Thymus (tissue), 11 donors: ENCODE data around the gene SPATA2. TPM values are rescaled to one million over a fixed set of nuclear protein-coding genes. Genes with fewer than 3 reads are reported as not detected.

Experiments used
- DNase-seq, 9 donors: peaks; one replicate each; pipeline ENCODE4 v3.0.0-alpha.2; 2013; ENCODE audit warnings: low spot score in 9 of 9, low read depth in 6 of 9, missing footprints in 1 of 9
- H3K27ac ChIP-seq, 2 donors: one replicate each; pipeline ENCODE4 v1.5.1; 2013; ENCODE audit warnings: control low read depth in 1 of 2, low read depth in 1 of 2, low read length in 1 of 2, mild to moderate bottlenecking in 1 of 2, moderate library complexity in 1 of 2
- H3K27me3 ChIP-seq, 2 donors: one replicate each; pipeline ENCODE4 v1.5.1; 2013; ENCODE audit warnings: low read length in 1 of 2; ENCODE audit not compliant: control insufficient read depth in 2 of 2, insufficient read depth in 1 of 2
- H3K36me3 ChIP-seq, 2 donors: one replicate each; pipeline ENCODE4 v1.5.1; 2013; ENCODE audit warnings: low read length in 1 of 2, mild to moderate bottlenecking in 1 of 2, moderate library complexity in 1 of 2; ENCODE audit not compliant: control insufficient read depth in 2 of 2, insufficient read depth in 2 of 2
- H3K4me1 ChIP-seq, 2 donors: one replicate each; pipeline ENCODE4 v1.5.1; 2013; ENCODE audit warnings: low read length in 2 of 2; ENCODE audit not compliant: control insufficient read depth in 2 of 2, insufficient read depth in 2 of 2
- H3K4me3 ChIP-seq, 2 donors: one replicate each; pipeline ENCODE4 v1.5.1; 2013; ENCODE audit warnings: low read length in 2 of 2, control low read depth in 1 of 2, mild to moderate bottlenecking in 1 of 2
- H3K9me3 ChIP-seq, 2 donors: one replicate each; pipeline ENCODE4 v1.5.1; 2013; ENCODE audit warnings: low read length in 1 of 2, mild to moderate bottlenecking in 1 of 2; ENCODE audit not compliant: control insufficient read depth in 2 of 2, insufficient read depth in 1 of 2
- WGBS: extraction: QIAGEN DNeasy Blood & Tissue Kit; methylation state at CpG from one replicate; pipeline ENCODE4 v1.1.7; 2013; 5-methylcytosine and 5-hydroxymethylcytosine counted together
- polyA plus RNA-seq: library from polyadenylated mRNA; stranded (reverse); fragments of 200-250 nt; gene quantifications from one replicate; pipeline ENCODE4 v1.2.3, GENCODE V29; 2013
- total RNA-seq: library from RNA; stranded (reverse); fragments of 120-200 nt; gene quantifications from one replicate; pipeline ENCODE4 v1.2.4, GENCODE V29; 2013
- donor health status: healthy.

The SPATA2 gene
- total and polyA plus RNA-seq, 2 donors: 1.7 to 3.3 TPM

- Histone ChIP-seq H3K4me1 (no peaks in the 10 kb centered on the region), H3K9me3 (no peaks in the 10 kb centered on the region), H3K4me3 (no peak overlapping the region), H3K36me3 (peaks cover 79% of the 10 kb centered on the region in 2 donors), H3K27me3 (no peaks in the 10 kb centered on the region), H3K27ac (no peak overlapping the region)
- 96% methylated on average over 11 of the region's 11 CpGs for WGBS
- DNase-seq: no peak
These were observed 33.6 kb upstream of the SPATA2 start for GRCh38 chr20:49948809-49949507.

GRCh38 chr20:49948178-49948577 is 32.8 kb upstream of the SPATA2 start:
- Histone ChIP-seq H3K4me3 (no peak overlapping the region), H3K27me3 (no peaks in the 10 kb centered on the region), H3K4me1 (no peaks in the 10 kb centered on the region), H3K36me3 (peaks cover 73 to 75% of the 10 kb centered on the region in 2 donors), H3K27ac (no peak overlapping the region), H3K9me3 (no peaks in the 10 kb centered on the region)
- DNase-seq: no peak
- WGBS: 97% methylated on average over 3 of the region's 3 CpGs

GRCh38 chr20:49945701-49946477 is 30.6 kb upstream of the SPATA2 start:
- 98% methylated on average over 10 of the region's 10 CpGs for WGBS
- DNase-seq: no peak
- Histone ChIP-seq H3K4me3 (no peak overlapping the region), H3K27me3 (no peaks in the 10 kb centered on the region), H3K36me3 (peaks cover 72 to 73% of the 10 kb centered on the region in 2 donors), H3K9me3 (no peaks in the 10 kb centered on the region), H3K27ac (no peak overlapping the region), H3K4me1 (no peaks in the 10 kb centered on the region)

DNA sequence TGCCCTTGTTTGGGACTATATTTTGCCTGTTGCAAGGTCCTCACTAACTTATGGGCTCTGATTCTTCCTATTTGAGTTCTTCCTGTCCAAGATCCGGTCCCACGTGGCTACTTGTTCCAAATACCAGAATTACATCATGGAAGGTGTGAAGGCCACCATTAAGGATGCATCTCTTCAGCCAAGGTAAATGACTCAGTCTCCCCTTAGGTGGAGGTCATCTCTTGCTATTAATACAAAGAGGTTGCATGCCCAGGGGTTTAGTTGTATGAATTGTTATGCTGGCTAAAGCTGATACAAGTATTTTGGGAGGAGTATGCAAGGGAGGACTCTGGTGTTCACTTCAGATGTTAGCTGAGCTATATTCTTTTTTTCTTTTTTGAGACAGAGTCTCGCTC is 30.0 kb upstream of the SPATA2 start:
- no peaks in the 10 kb centered on the region for H3K27me3 ChIP-seq

GRCh38 chr20:49942942-49943341 is 27.6 kb upstream of the SPATA2 start:
- no peaks in the 10 kb centered on the region for H3K27me3 ChIP-seq
- peaks cover 3 to 10% of the 10 kb centered on the region in 2 donors for H3K4me1 ChIP-seq
- H3K27ac ChIP-seq: no peak overlapping the region
- DNase-seq: no peak
- H3K9me3 ChIP-seq: no peaks in the 10 kb centered on the region
- WGBS: 99% methylated on average over 3 of the region's 3 CpGs
- no peak overlapping the region for H3K4me3 ChIP-seq
- H3K36me3 ChIP-seq: peaks cover 45 to 52% of the 10 kb centered on the region in 2 donors

More for the DNA sequence above, 30.0 kb upstream of the SPATA2 start:
- H3K27ac ChIP-seq: no peak overlapping the region
- DNase-seq: no peak
- H3K36me3 ChIP-seq: peaks cover 67 to 69% of the 10 kb centered on the region in 2 donors
- H3K4me3 ChIP-seq: no peak overlapping the region
- H3K9me3 ChIP-seq: no peaks in the 10 kb centered on the region
- H3K4me1 ChIP-seq: no peaks in the 10 kb centered on the region
- WGBS: 96% methylated on average over 3 of the region's 3 CpGs

- no peaks in the 10 kb centered on the region for H3K27me3 ChIP-seq
- peaks cover 9 to 15% of the 10 kb centered on the region in 2 donors for H3K4me1 ChIP-seq
- WGBS: 97% methylated on average over 3 of the region's 3 CpGs
- no peak for DNase-seq
- H3K36me3 ChIP-seq: peaks cover 45 to 49% of the 10 kb centered on the region in 2 donors
- no peak overlapping the region for H3K4me3 ChIP-seq
- no peak overlapping the region for H3K27ac ChIP-seq
- H3K9me3 ChIP-seq: no peaks in the 10 kb centered on the region
These were observed 27.0 kb upstream of the SPATA2 start for GRCh38 chr20:49942303-49942702.

DNA sequence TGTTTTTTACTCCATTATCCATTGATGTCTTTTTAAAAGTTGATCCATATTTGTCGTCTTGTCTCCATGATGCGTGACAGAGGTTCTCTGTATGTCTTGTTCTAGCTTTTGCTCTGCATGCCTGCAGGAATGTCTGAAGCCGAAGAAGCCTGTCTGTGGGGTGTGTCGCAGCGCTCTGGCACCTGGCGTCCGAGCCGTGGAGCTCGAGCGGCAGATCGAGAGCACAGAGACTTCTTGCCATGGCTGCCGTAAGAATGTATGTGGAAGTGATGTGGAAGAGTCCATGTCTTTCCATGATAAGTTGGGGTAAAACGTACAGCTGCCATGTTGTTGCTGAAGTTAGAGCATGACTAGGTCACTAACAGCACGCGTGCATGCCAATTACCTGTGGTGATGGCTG is 26.1 kb upstream of the SPATA2 start:
- peaks cover 42 to 43% of the 10 kb centered on the region in 2 donors for H3K36me3 ChIP-seq
- H3K4me3 ChIP-seq: no peak overlapping the region
- H3K27ac ChIP-seq: no peak overlapping the region
- 97% methylated on average over 15 of the region's 15 CpGs for WGBS
- no peaks in the 10 kb centered on the region for H3K9me3 ChIP-seq
- H3K4me1 ChIP-seq: peaks cover 14 to 18% of the 10 kb centered on the region in 2 donors
- no peak for DNase-seq
- H3K27me3 ChIP-seq: no peaks in the 10 kb centered on the region

DNA sequence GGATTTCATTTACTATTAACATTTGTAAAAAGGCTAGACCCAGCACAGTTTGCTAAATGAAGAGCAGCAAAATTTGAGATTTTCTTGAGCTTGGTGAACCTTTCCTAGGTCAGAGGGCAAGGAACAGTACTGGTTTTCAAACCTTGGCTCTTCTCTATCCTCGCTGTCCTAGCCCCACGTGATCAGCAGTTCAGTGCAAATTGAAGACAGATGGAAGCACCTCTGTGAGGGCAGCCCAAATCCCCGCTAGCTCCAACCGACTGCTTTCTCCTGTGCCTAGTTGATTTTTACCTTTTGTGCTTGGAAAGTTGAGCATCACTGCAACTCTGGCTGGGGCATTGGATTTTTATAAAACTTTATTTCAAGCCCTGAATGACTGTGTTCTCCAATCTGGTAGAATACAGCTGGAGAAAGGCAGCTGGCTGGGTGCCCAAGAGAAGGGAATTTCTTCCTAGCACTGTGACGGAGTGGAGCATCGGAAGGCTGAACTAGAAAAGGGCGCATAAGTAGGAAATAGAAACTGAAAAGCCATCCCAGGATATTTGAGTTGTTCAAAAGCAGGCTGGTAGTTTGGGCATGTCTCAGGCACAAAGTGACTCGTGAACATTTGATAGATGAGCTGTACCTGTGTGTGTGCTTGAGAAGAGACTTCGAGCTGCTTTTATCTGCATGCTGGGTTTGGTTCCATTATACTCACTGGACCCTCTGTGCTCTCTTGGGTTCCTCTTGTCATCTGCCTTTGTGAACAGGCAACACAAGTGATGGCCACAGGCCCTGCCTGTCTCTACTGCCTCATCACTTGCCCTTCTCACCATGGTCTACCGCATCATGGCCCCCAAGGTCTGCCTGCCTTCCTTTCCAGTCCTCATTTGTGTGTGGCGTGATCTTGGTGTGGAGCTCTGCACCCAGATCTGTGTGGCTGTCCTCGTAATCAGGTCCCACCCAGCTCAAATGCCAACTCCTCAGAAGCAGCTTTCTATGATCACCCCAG is 23.1 kb upstream of the SPATA2 start:
- peak overlapping the region in 1 of 2 donors; percentile 40 for H3K27ac ChIP-seq

More for the DNA sequence above, 23.1 kb upstream of the SPATA2 start:
- WGBS: 94% methylated on average over 12 of the region's 12 CpGs
- peaks cover 16 to 27% of the 10 kb centered on the region in 2 donors for H3K4me1 ChIP-seq
- H3K27me3 ChIP-seq: no peaks in the 10 kb centered on the region
- DNase-seq: peak in 1 of 9 donors; percentile 28
- no peaks in the 10 kb centered on the region for H3K9me3 ChIP-seq
- H3K36me3 ChIP-seq: peaks cover 24 to 27% of the 10 kb centered on the region in 2 donors
- H3K4me3 ChIP-seq: no peak overlapping the region
